HCT116 (cell line): ENCODE results near the gene UBE2E3.
"Not testable (repeated sequence)": the region's sequence is repeated elsewhere in the genome, so short reads cannot be mapped to it uniquely, and the experiment has no call there.

Experiments used
- EGR1 ChIP-seq: IDR thresholded peaks from 2 replicates; pipeline ENCODE4 v1.6.1; 2012; ENCODE audit warnings: low read depth
- ELF1 ChIP-seq: IDR thresholded peaks from 2 replicates; pipeline ENCODE4 v1.6.1; 2012; ENCODE audit warnings: low read depth, borderline replicate concordance
- EZH2phosphoT487 ChIP-seq: fragments of 200-600 bp; IDR thresholded peaks from 2 replicates; pipeline ENCODE4 v1.6.1; 2018; ENCODE audit warnings: antibody characterized with exemption, borderline replicate concordance
- FOSL1 ChIP-seq: IDR thresholded peaks from 2 replicates; pipeline ENCODE4 v1.6.1; 2012; ENCODE audit warnings: low read depth
- MAX ChIP-seq: IDR thresholded peaks from 2 replicates; pipeline ENCODE4 v1.6.1; 2012
- POLR2A ChIP-seq: IDR thresholded peaks from 2 replicates; pipeline ENCODE4 v1.7.0; 2011; ENCODE audit warnings: borderline replicate concordance; ENCODE audit not compliant: insufficient read depth, insufficient read length; ENCODE audit errors: extremely low read depth
- POLR2AphosphoS5 ChIP-seq: IDR thresholded peaks from 2 replicates; pipeline ENCODE4 v1.6.1; 2011; ENCODE audit warnings: mild to moderate bottlenecking, low read depth, low read length, moderate library complexity
- ZNF274 ChIP-seq: fragments of 200-500 bp; sonication (Bioruptor generic); IDR thresholded peaks from 2 replicates; pipeline ENCODE4 v1.6.1; 2014; ENCODE audit warnings: mild to moderate bottlenecking, low read depth, low read length, inconsistent platforms
- TF ChIP-seq, protein P1 (sequence below), 3 experiments: fragments of 200-600 bp in 1 of 3; sonication (generic) in 1 of 3; IDR thresholded peaks in 2 of 3; conservative IDR thresholded peaks in 1 of 3; 2 replicates each; pipeline ENCODE4 v1.5.1; 2012 to 2017; ENCODE audit warnings: low read depth in 2 of 3, low read length in 2 of 3, antibody characterized with exemption in 1 of 3, borderline replicate concordance in 1 of 3, control low read depth in 1 of 3, mild to moderate bottlenecking in 1 of 3, mixed read lengths in 1 of 3, mixed run types in 1 of 3, moderate library complexity in 1 of 3; ENCODE audit not compliant: insufficient read depth in 1 of 3

DNA sequence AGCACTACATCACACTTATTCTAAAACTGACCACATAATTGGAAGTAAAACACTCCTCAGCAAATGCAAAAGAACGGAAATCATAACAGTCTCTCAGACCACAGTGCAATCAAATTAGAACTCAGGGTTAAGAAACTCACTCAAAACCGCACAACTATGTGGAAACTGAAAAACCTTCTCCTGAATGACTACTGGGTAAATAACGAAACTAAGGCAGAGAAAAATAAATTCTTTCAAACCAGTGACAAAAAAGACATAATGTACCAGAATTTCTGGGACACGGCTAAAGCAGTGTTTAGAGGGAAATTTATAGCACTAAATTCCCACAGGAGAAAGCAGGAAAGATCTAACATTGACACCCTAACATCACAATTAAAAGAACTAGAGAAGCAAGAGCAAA, 111.5 kb downstream of the UBE2E3 start:
- not testable (repeated sequence) for TF ChIP-seq ZNF274, EGR1, POLR2A, POLR2AphosphoS5, ELF1, MAX, FOSL1, EZH2phosphoT487
- TF ChIP-seq, protein P1, sequence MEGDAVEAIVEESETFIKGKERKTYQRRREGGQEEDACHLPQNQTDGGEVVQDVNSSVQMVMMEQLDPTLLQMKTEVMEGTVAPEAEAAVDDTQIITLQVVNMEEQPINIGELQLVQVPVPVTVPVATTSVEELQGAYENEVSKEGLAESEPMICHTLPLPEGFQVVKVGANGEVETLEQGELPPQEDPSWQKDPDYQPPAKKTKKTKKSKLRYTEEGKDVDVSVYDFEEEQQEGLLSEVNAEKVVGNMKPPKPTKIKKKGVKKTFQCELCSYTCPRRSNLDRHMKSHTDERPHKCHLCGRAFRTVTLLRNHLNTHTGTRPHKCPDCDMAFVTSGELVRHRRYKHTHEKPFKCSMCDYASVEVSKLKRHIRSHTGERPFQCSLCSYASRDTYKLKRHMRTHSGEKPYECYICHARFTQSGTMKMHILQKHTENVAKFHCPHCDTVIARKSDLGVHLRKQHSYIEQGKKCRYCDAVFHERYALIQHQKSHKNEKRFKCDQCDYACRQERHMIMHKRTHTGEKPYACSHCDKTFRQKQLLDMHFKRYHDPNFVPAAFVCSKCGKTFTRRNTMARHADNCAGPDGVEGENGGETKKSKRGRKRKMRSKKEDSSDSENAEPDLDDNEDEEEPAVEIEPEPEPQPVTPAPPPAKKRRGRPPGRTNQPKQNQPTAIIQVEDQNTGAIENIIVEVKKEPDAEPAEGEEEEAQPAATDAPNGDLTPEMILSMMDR (IDR thresholded peaks at IDR 0.05 in 2 of 3, conservative IDR thresholded peaks at IDR 0.05 in 1 of 3; ENCODE audit: borderline replicate concordance in 1 of 3, insufficient read depth in 1 of 3, low read depth in 2 of 3, low read length in 2 of 3) = not testable (repeated sequence)
